K562 (cell line): ENCODE results near the gene IDH3G. TPM values are rescaled to one million over a fixed set of nuclear protein-coding genes. Genes with fewer than 3 reads are reported as not detected.

ENCODE experiments used
- ATAC-seq: fragments of 200-7000 bp; cut with Tn5 transposase; 3 replicates; pipeline ENCODE4 v1.9.1; 2020; ENCODE audit warnings: moderate library complexity
- BruUV-seq: library from RNA; stranded (reverse); fragments of 400-500 nt; replicated peaks from 2 replicates; lab custom pipeline; 2021; lab: Mats Ljungman, UMichigan
- CTCF ChIA-PET: fragments of 300-600 bp; formaldehyde crosslinking; extraction: SDS; loops from one replicate; lab custom pipeline; 2021; ENCODE audit warnings: low intra/inter-chr PET ratio; lab: Yijun Ruan, JAX
- POLR2A ChIA-PET: fragments of 300-600, 350-650 bp; sonication (Branson Sonifier 250); formaldehyde crosslinking; extraction: SDS; loops from one replicate; lab custom pipeline; 2021; ENCODE audit warnings: antibody characterized with exemption, inconsistent platforms; lab: Yijun Ruan, JAX
- DNase-seq, 4 experiments: peaks; one replicate each; pipeline versions ENCODE4 v3.0.0 to v3.0.0-alpha.2; 2011 to 2018; ENCODE audit warnings: low spot score in 3 of 4, mixed read lengths in 3 of 4; ENCODE audit errors: extremely low read depth in 1 of 4
- FAIRE-seq: peaks from 2 replicates; lab custom pipeline; 2011; peaks lifted over from hg19 to GRCh38; lab: Jason Lieb, UNC
- H2AFZ ChIP-seq: 2 replicates; pipeline ENCODE4 v1.6.0; 2011; ENCODE audit warnings: low read depth, low read length, control low read depth, inconsistent platforms
- H3K27ac ChIP-seq: fragments of 200-600 bp; 3 replicates; pipeline ENCODE4 v1.8.0; 2011; ENCODE audit warnings: low read depth, mild to moderate bottlenecking, control low read depth, inconsistent platforms, low read length, moderate library complexity, mixed read lengths; ENCODE audit errors: extremely low read depth
- H3K27me3 ChIP-seq, 2 experiments: fragments of 300-600 bp in 1 of 2; 2 replicates in 1 of 2; 3 replicates in 1 of 2; pipeline versions ENCODE4 v1.6.0 to v1.8.0; 2011; ENCODE audit warnings: inconsistent platforms in 2 of 2, low read length in 2 of 2, mild to moderate bottlenecking in 1 of 2, mixed read lengths in 1 of 2, moderate library complexity in 1 of 2; ENCODE audit not compliant: control insufficient read depth in 2 of 2, insufficient read depth in 2 of 2
- H3K36me3 ChIP-seq: fragments of 300-600 bp; 3 replicates; pipeline ENCODE4 v1.8.0; 2011; ENCODE audit warnings: mild to moderate bottlenecking, low read length, inconsistent platforms; ENCODE audit not compliant: control insufficient read depth, insufficient read depth
- H3K4me1 ChIP-seq, 2 experiments: fragments of 200-600 bp in 1 of 2; replicated peaks in 1 of 2; 2 replicates in 1 of 2; 3 replicates in 1 of 2; pipeline versions ENCODE4 v1.5.1 to v1.8.0; 2011; ENCODE audit warnings: inconsistent platforms in 2 of 2, low read length in 2 of 2, mild to moderate bottlenecking in 1 of 2, mixed read lengths in 1 of 2, moderate library complexity in 1 of 2; ENCODE audit not compliant: control insufficient read depth in 2 of 2, insufficient read depth in 2 of 2
- H3K4me2 ChIP-seq: 2 replicates; pipeline ENCODE4 v1.6.1; 2011; ENCODE audit warnings: low read length, control low read depth, inconsistent platforms, mixed read lengths; ENCODE audit not compliant: insufficient read depth
- H3K4me3 ChIP-seq: fragments of 200-600 bp; sonication (generic), shearing (Covaris generic); 2 replicates; pipeline ENCODE4 v1.5.1; 2016; ENCODE audit warnings: control low read depth, inconsistent platforms
- H3K79me2 ChIP-seq: fragments of 200-600 bp; 3 replicates; pipeline ENCODE4 v1.8.0; 2011; ENCODE audit warnings: low read length, inconsistent platforms; ENCODE audit not compliant: control insufficient read depth, insufficient read depth
- H3K9ac ChIP-seq, 2 experiments: 2 replicates each; pipeline versions ENCODE4 v1.6.0 to v1.6.1; 2011; ENCODE audit warnings: low read depth in 2 of 2, low read length in 2 of 2, control low read depth in 1 of 2, inconsistent platforms in 1 of 2, mild to moderate bottlenecking in 1 of 2, mixed read lengths in 1 of 2; ENCODE audit not compliant: insufficient read depth in 1 of 2
- H3K9me1 ChIP-seq: one replicate; pipeline ENCODE4 v1.6.0; 2011; ENCODE audit warnings: inconsistent platforms, mild to moderate bottlenecking, low read length, moderate library complexity; ENCODE audit not compliant: control insufficient read depth, insufficient read depth
- H3K9me3 ChIP-seq: replicated peaks from 2 replicates; pipeline ENCODE4 v1.5.1; 2011; ENCODE audit warnings: low read depth, low read length, inconsistent platforms; ENCODE audit not compliant: control insufficient read depth, insufficient read depth
- H4K20me1 ChIP-seq: replicated peaks from 2 replicates; pipeline ENCODE4 v1.6.1; 2011; ENCODE audit warnings: low read length, inconsistent platforms, mixed read lengths; ENCODE audit not compliant: control insufficient read depth, insufficient read depth
- EHMT2 ChIP-seq: fragments of 450-650 bp; IDR thresholded peaks from 2 replicates; pipeline ENCODE4 v1.6.1; 2018; ENCODE audit warnings: antibody characterized with exemption
- HNRNPH1 ChIP-seq: fragments of 200-400 bp; formaldehyde crosslinking; optimal IDR thresholded peaks from 2 replicates; pipeline ENCODE3; 2017; ENCODE audit warnings: low read depth, mild to moderate bottlenecking, low read length, moderate library complexity
- NR3C1 ChIP-seq: sonication (generic); formaldehyde crosslinking; IDR thresholded peaks from 2 replicates; pipeline ENCODE4 v1.8.1; 2022; ENCODE audit warnings: missing genetic modification reagents
- PHF20 ChIP-seq: fragments of 450-650 bp; IDR thresholded peaks from 2 replicates; pipeline ENCODE4 v1.6.1; 2018; ENCODE audit not compliant: partially characterized antibody
- SPI1 ChIP-seq: IDR thresholded peaks from 2 replicates; pipeline ENCODE4 v1.6.1; 2011; ENCODE audit warnings: low read depth, low read length, control low read depth, borderline replicate concordance
- ZNF212 ChIP-seq: fragments of 450-650 bp; formaldehyde crosslinking; IDR thresholded peaks from 2 replicates; pipeline ENCODE4 v1.4.0; 2020; ENCODE audit warnings: mild to moderate bottlenecking
- ZNF696 ChIP-seq: fragments of 250-450 bp; sonication (Bioruptor Pico); conservative IDR thresholded peaks from 2 replicates; pipeline ENCODE4 v1.4.0; 2020; ENCODE audit warnings: mild to moderate bottlenecking, moderate library complexity
- WGBS: fragments of 100-300 bp; shearing (Covaris generic); methylation state at CpG from one replicate; pipeline ENCODE4 v1.1.6; 2016; ENCODE audit warnings: low coverage, mixed read lengths; ENCODE audit not compliant: insufficient coverage; ENCODE audit errors: missing lambda C conversion rate; 5-methylcytosine and 5-hydroxymethylcytosine counted together
- in situ Hi-C: fragments of 300-500 bp; cut with MboI; formaldehyde crosslinking; loops from 4 replicates; pipeline ENCODE4 v1.15.0; 2018; ENCODE audit warnings: inconsistent platforms, mixed read lengths
- intact Hi-C: fragments of 100-400 bp; cut with micrococcal nuclease; formaldehyde crosslinking; loops from 2 replicates; pipeline ENCODE4 v1.14.2; 2022
- polyA plus RNA-seq, 8 experiments: library from polyadenylated mRNA; depleted of rRNA in 4 of 8; stranded (reverse) in 5 of 8; unstranded in 3 of 8; fragments of >200 nt; fragmentation: Nextera tagmentation in 2 of 8; fragmentation: Illumina TruSeq in 1 of 8; extraction: Ambion mirVana in 2 of 8; extraction: Trizol in 1 of 8; gene quantifications; 2 replicates each; pipeline versions ENCODE4 v1.2.1 to v1.2.3, GENCODE V29; 2011 to 2014; ENCODE audit warnings: inconsistent platforms in 1 of 8, missing spikeins in 1 of 8
- total RNA-seq, 7 experiments: library from RNA; depleted of rRNA in 6 of 7; stranded (reverse); fragments of >200 nt in 6 of 7; fragmentation: Illumina TruSeq in 2 of 7; extraction: Trizol in 2 of 7; gene quantifications; 2 replicates each; pipeline versions ENCODE4 v1.2.1 to v1.2.3, GENCODE V29; 2011 to 2021; ENCODE audit warnings: low replicate concordance in 1 of 7
- TF ChIP-seq, protein P1 (sequence below): sonication (generic); formaldehyde crosslinking; IDR thresholded peaks from 2 replicates; pipeline ENCODE4 v1.8.0; 2022; ENCODE audit warnings: mild to moderate bottlenecking, missing genetic modification reagents, borderline replicate concordance
- TF ChIP-seq, protein P2 (sequence below): fragments of 200-800 bp; sonication (Bioruptor generic); IDR thresholded peaks from 2 replicates; pipeline ENCODE4 v1.6.1; 2017; ENCODE audit warnings: missing genetic modification characterization, missing compliant biosample characterization
- TF ChIP-seq, protein P3 (sequence below): fragments of 450-650 bp; formaldehyde crosslinking; IDR thresholded peaks from 2 replicates; pipeline ENCODE4 v1.4.0; 2020; ENCODE audit warnings: mild to moderate bottlenecking, moderate library complexity

Gene IDH3G
- total and polyA plus RNA-seq, 9 of the 15 experiments (the other 6 are each of a cell fraction or from before 2014, with no cell fraction given): 24.3 to 72.5 (median 37.9) TPM

DNA sequence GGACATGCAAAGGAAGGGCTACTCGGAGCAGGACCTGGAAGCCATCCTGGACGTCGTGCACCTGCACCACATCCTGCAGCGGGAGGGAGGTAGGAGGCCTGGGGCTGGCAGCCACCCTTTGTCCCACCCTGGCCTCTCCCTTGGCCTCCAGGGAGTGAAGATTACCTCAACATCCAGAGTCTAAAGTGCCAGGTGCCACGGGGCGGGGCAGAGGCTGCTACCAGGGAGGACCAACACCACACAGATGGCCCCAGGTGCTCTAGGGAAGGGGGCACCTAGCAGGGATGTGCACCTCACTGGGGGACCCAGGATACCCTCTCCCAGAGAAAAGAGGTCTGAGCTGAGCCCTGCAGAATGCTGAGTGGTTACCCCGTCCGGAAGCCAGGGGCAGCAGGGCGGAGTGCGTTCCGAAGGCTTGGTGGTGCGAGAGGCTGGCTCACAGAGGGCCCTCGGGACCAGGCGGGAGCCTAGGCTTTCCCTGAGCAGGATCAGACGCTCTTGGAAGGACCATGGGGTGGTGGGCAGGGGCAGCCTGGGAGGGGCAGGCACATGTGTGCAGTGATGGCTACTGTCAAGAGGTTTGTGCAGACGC lies 53.4 kb downstream of the IDH3G start:
- Histone ChIP-seq H3K36me3 (no peaks in the 10 kb centered on the region; the same call in 2 of the 3 replicates), H3K4me3 (no peak overlapping the region), H3K9me3 (no peaks in the 10 kb centered on the region), H3K4me2 (no peak overlapping the region), H3K27me3 (no peaks in the 10 kb centered on the region), H3K9me1 (no peaks in the 10 kb centered on the region), H3K9ac (no peak overlapping the region), H3K79me2 (no peaks in the 10 kb centered on the region), H3K27ac (no peak overlapping the region), H4K20me1 (no peaks in the 10 kb centered on the region), H3K4me1 (peaks cover under 1 to 70% of the 10 kb centered on the region in 2 experiments; a peak in 3 of 5 replicates), H2AFZ (no peak overlapping the region)
- in situ Hi-C loops: no loop called here
- intact Hi-C loops: no loop called here
- FAIRE-seq (no peak), DNase-seq (no peak), ATAC-seq (no peak)
- ChIA-PET POLR2A (interaction anchor here (0.6 to 1.0 kb wide), 2 partner anchors 31 to 69 kb away, joined by 3 read pairs; no protein-coding TSS in a partner anchor), CTCF (no interaction called here)
- TF ChIP-seq ZNF212 (CRISPR knock-in tag): no peak
- TF ChIP-seq, protein P1, sequence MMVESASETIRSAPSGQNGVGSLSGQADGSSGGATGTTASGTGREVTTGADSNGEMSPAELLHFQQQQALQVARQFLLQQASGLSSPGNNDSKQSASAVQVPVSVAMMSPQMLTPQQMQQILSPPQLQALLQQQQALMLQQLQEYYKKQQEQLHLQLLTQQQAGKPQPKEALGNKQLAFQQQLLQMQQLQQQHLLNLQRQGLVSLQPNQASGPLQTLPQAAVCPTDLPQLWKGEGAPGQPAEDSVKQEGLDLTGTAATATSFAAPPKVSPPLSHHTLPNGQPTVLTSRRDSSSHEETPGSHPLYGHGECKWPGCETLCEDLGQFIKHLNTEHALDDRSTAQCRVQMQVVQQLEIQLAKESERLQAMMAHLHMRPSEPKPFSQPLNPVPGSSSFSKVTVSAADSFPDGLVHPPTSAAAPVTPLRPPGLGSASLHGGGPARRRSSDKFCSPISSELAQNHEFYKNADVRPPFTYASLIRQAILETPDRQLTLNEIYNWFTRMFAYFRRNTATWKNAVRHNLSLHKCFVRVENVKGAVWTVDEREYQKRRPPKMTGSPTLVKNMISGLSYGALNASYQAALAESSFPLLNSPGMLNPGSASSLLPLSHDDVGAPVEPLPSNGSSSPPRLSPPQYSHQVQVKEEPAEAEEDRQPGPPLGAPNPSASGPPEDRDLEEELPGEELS (CRISPR knock-in tag): no peak
- TF ChIP-seq PHF20: no peak
- no peak for TF ChIP-seq HNRNPH1
- no peak for TF ChIP-seq SPI1
- TF ChIP-seq EHMT2: no peak
- TF ChIP-seq NR3C1: no peak
- TF ChIP-seq, protein P2, sequence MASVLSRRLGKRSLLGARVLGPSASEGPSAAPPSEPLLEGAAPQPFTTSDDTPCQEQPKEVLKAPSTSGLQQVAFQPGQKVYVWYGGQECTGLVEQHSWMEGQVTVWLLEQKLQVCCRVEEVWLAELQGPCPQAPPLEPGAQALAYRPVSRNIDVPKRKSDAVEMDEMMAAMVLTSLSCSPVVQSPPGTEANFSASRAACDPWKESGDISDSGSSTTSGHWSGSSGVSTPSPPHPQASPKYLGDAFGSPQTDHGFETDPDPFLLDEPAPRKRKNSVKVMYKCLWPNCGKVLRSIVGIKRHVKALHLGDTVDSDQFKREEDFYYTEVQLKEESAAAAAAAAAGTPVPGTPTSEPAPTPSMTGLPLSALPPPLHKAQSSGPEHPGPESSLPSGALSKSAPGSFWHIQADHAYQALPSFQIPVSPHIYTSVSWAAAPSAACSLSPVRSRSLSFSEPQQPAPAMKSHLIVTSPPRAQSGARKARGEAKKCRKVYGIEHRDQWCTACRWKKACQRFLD (CRISPR knock-in tag): no peak
- no peak for TF ChIP-seq ZNF696 (CRISPR knock-in tag)
- TF ChIP-seq, protein P3, sequence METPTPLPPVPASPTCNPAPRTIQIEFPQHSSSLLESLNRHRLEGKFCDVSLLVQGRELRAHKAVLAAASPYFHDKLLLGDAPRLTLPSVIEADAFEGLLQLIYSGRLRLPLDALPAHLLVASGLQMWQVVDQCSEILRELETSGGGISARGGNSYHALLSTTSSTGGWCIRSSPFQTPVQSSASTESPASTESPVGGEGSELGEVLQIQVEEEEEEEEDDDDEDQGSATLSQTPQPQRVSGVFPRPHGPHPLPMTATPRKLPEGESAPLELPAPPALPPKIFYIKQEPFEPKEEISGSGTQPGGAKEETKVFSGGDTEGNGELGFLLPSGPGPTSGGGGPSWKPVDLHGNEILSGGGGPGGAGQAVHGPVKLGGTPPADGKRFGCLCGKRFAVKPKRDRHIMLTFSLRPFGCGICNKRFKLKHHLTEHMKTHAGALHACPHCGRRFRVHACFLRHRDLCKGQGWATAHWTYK (CRISPR knock-in tag): no peak
- WGBS: 82% methylated on average over 9 of the region's 16 CpGs
- BruUV-seq: no TSS peak
